NCI-H128 (cell line): ENCODE results near the gene PSTPIP2.
"Not testable (repeated sequence)": the region's sequence is repeated elsewhere in the genome, so short reads cannot be mapped to it uniquely, and the experiment has no call there.

ENCODE experiments used
- DNase-seq: peaks from one replicate; lab custom pipeline; 2025; ENCODE audit not compliant: unreplicated experiment; lab: John Stamatoyannopoulos, UW

The PSTPIP2 gene

GRCh38 chr18:46037512-46038305 lies 34.4 kb downstream of the PSTPIP2 start:
- no peak for DNase-seq

GRCh38 chr18:46035696-46036680 lies 36.1 kb downstream of the PSTPIP2 start:
- no peak for DNase-seq

- no peak for DNase-seq
Measured at GRCh38 chr18:46034230-46034629, 37.8 kb downstream of the PSTPIP2 start.

GRCh38 chr18:46031741-46032140 lies 40.3 kb downstream of the PSTPIP2 start:
- no peak for DNase-seq

GRCh38 chr18:46028536-46028891 lies 43.5 kb downstream of the PSTPIP2 start:
- DNase-seq, result no peak

- DNase-seq, result no peak
Measured at GRCh38 chr18:46019936-46020335, 52.1 kb downstream of the PSTPIP2 start.

GRCh38 chr18:46013484-46014189 lies 58.4 kb downstream of the PSTPIP2 start:
- no peak for DNase-seq

- no peak for DNase-seq
Measured at GRCh38 chr18:46010676-46011075, 61.4 kb downstream of the PSTPIP2 start.

GRCh38 chr18:46010050-46010449 lies 62.0 kb downstream of the PSTPIP2 start:
- no peak for DNase-seq

- DNase-seq, result no peak
Measured at GRCh38 chr18:46009125-46009840, 62.8 kb downstream of the PSTPIP2 start.

GRCh38 chr18:46008531-46008930 lies 63.5 kb downstream of the PSTPIP2 start:
- no peak for DNase-seq

GRCh38 chr18:46007165-46007564 lies 64.9 kb downstream of the PSTPIP2 start:
- no peak for DNase-seq

- DNase-seq, result no peak
Measured at GRCh38 chr18:46002934-46003333, 69.1 kb downstream of the PSTPIP2 start.

GRCh38 chr18:46001892-46002291 lies 70.2 kb downstream of the PSTPIP2 start:
- DNase-seq, result no peak

- DNase-seq, result no peak
Measured at GRCh38 chr18:46001074-46001473, 71.0 kb downstream of the PSTPIP2 start.

GRCh38 chr18:45999536-45999935 lies 72.5 kb downstream of the PSTPIP2 start:
- DNase-seq, result no peak

GRCh38 chr18:45998244-45998643 lies 73.8 kb downstream of the PSTPIP2 start:
- no peak for DNase-seq

GRCh38 chr18:45997700-45998151 lies 74.3 kb downstream of the PSTPIP2 start:
- no peak for DNase-seq

GRCh38 chr18:45995461-45995860 lies 76.6 kb downstream of the PSTPIP2 start:
- DNase-seq, result no peak

GRCh38 chr18:45993438-45993837 lies 78.6 kb downstream of the PSTPIP2 start:
- DNase-seq, result no peak

- not testable (repeated sequence) for DNase-seq
Measured at GRCh38 chr18:45992527-45992926, 79.5 kb downstream of the PSTPIP2 start.
